ENCODE measurements around the gene TNS4.

DNA sequence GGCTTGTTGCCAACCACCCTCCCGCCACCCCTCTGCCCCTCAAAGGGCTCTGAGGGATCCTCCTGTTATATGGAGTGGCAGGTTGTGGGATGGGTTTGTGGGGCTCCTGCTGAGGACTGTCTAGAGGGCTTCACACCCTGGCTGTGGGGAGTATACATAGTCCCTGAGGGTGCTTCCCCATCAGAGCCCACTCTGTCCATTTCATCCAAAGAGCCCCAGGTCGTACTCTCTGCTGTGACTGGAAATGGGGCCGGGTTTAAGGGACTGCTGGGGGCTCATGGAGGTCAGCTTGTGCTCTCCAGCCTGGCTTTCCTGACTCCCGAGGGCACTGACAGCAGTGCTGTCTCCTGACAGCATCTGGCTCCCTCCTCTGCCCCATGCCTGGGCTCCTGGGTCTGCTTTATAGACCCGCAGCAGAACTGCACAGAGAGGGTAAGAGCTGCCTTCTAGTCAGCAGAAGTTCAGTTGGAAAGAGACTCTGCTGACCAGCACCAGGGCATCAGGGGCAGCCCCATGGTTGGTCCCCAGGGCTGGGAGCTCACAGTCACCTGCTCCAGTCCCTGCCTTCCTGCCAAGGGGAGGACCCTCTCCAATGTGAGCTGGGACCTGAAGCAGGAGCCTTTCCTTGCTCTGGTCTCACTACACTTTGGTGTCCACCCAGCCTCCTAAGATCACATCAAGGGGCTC lies 17.8 kb upstream of the TNS4 start:
- TF ChIP-seq MXI1 (IDR thresholded peaks at IDR 0.05; ENCODE audit: borderline replicate concordance, low read depth, low read length) (no peak), POLR2A (IDR thresholded peaks at IDR 0.05; ENCODE audit: low read depth, low read length) (no peak), SMC3 (IDR thresholded peaks at IDR 0.05; ENCODE audit: low read depth, low read length) (no peak), RCOR1 (IDR thresholded peaks at IDR 0.05; ENCODE audit: insufficient replicate concordance, low read length) (no peak), MAFK (IDR thresholded peaks at IDR 0.05; ENCODE audit: low read depth, low read length) (no peak), CEBPB (IDR thresholded peaks at IDR 0.05; ENCODE audit: low read depth, low read length) (no peak), RFX5 (IDR thresholded peaks at IDR 0.05; ENCODE audit: low read depth, low read length) (no peak), RAD21 (IDR thresholded peaks at IDR 0.05; ENCODE audit: low read length) (no peak), FOS (IDR thresholded peaks at IDR 0.05; ENCODE audit: low read depth, low read length) (no peak)
- TF ChIP-seq, protein P1, sequence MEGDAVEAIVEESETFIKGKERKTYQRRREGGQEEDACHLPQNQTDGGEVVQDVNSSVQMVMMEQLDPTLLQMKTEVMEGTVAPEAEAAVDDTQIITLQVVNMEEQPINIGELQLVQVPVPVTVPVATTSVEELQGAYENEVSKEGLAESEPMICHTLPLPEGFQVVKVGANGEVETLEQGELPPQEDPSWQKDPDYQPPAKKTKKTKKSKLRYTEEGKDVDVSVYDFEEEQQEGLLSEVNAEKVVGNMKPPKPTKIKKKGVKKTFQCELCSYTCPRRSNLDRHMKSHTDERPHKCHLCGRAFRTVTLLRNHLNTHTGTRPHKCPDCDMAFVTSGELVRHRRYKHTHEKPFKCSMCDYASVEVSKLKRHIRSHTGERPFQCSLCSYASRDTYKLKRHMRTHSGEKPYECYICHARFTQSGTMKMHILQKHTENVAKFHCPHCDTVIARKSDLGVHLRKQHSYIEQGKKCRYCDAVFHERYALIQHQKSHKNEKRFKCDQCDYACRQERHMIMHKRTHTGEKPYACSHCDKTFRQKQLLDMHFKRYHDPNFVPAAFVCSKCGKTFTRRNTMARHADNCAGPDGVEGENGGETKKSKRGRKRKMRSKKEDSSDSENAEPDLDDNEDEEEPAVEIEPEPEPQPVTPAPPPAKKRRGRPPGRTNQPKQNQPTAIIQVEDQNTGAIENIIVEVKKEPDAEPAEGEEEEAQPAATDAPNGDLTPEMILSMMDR (conservative IDR thresholded peaks at IDR 0.05; ENCODE audit: low read depth, low read length), result no peak
- TF ChIP-seq, protein P2, sequence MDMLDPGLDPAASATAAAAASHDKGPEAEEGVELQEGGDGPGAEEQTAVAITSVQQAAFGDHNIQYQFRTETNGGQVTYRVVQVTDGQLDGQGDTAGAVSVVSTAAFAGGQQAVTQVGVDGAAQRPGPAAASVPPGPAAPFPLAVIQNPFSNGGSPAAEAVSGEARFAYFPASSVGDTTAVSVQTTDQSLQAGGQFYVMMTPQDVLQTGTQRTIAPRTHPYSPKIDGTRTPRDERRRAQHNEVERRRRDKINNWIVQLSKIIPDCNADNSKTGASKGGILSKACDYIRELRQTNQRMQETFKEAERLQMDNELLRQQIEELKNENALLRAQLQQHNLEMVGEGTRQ (IDR thresholded peaks at IDR 0.05; ENCODE audit: low read depth, low read length), result no peak
